SKM-1 treated with dmso at 0.1 percent for 144 hours (cell line): ENCODE results near the gene ZFHX2.
A peak's percentile ranks its signal among the peaks of the same experiment; 100 is the strongest.
"Not testable (repeated sequence)": the region's sequence is repeated elsewhere in the genome, so short reads cannot be mapped to it uniquely, and the experiment has no call there.

Experiments
- DNase-seq: peaks from one replicate; lab custom pipeline; 2025; ENCODE audit not compliant: unreplicated experiment; lab: John Stamatoyannopoulos, UW

Gene ZFHX2

GRCh38 chr14:23551266-23552028 is at the start of gene ZFHX2:
ZFHX2 (minus strand) TSS chr14:23551765; CDS start chr14:23535325, 16,440 bp downstream.
- peak; percentile 50 for DNase-seq

- no peak for DNase-seq
These were observed 49.2 kb upstream of the ZFHX2 start for GRCh38 chr14:23600806-23601205.

- no peak for DNase-seq
These were observed 48.8 kb upstream of the ZFHX2 start for GRCh38 chr14:23600322-23600707.

DNA sequence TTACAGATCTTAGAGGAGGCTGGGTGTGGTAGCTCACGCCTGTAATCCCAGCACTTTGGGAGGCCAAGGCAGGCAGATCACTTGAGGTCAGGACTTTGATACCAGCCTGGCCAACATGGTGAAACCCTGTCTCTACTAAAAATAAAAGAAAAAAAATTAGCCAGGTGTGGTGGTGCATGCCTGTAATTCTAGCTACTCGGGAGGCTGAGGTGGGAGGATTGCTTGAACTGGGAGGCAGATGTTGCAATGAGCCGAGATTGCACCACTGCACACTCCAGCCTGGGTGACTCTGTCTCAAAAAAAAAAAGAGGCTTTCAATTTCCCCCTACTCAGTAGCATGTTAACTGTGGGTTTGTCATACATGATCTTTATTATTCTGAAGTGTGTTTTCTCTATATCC is 42.6 kb upstream of the ZFHX2 start:
- DNase-seq: not testable (repeated sequence)

- DNase-seq: no peak
These were observed 38.6 kb upstream of the ZFHX2 start for GRCh38 chr14:23590198-23590597.

DNA sequence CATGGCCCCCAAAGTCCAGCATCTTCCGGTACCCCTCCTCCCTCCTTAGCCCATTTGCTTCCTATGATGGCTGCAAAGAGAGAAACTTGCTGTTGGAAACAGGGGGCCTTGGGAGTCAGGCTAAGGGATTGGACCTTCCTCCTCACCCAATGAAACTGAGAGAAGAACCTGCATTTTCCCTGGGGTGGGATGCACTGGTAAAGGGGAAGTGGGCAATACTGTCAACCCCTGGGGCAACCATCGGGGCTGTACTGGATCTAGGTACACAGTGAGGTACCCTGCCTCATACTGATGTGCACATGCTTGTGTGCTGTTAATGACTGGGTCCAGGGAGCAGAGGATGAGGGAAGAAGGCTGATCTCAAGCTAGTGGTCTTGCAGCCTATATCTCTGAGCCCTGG is 38.0 kb upstream of the ZFHX2 start:
- no peak for DNase-seq

DNA sequence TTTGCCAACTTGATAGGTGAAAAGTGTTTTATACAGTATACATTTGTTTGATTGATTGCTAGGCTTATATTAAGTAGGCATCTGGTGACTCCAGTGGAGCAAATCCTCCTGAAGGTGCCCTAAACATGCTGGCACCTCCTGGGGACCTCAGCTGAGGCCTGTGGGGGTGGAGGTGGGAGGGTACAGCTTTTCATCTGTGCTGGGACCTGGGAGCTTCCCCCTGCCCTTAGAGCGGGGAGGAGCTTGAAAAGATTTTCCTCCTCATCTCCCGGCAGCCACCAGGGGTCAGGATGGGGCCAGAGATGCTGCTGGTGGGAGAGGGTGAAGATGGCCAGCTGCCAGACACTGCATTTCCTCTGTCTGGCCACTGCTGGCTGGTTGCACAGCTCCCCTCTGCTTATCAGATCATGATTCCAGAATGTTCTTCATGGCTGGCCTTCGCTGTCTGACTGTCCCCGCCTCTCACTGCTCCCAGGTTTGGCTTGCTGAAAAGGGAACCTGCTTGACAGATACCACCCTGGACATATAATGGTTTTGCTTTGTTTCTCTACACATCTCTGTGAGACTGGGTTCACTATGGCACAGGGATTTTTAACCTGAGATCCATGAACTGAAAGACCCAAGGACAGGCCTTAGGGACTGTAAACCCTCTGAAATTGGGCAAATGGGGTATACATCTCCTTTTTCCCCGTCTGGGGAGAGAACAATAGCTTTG is 37.5 kb upstream of the ZFHX2 start:
- DNase-seq: peak; percentile 60

DNA sequence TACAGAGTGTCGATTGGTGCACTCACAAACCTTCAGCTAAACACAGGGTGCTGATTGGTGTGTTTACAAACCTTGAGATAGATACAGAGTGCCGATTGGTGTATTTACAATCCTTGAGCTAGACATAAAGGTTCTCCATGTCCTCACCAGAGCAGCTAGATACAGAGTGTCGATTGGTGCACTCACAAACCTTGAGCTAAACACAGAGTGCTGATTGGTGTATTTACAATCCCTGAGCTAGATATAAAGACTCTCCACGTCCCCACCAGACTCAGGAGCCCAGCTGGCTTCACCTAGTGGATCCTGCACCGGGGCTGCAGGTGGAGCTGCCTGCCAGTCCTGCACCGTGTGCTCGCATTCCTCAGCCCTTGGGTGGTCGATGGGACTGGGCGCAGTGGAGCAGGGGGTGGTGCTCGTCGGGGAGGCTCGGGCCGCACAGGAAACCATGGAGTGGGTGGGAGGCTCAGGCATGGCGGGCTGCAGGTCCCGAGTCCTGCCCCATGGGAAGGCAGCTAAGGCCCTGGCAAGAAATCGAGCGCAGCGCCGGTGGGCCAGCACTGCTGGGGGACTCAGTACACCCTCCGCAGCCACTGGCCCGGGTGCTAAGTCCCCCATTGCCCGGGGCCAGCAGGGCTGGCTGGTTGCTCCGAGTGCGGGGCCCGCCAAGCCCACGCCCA is 33.1 kb upstream of the ZFHX2 start:
- DNase-seq: not testable (repeated sequence)

GRCh38 chr14:23583761-23584526 is 32.4 kb upstream of the ZFHX2 start:
- DNase-seq: not testable (repeated sequence)

DNA sequence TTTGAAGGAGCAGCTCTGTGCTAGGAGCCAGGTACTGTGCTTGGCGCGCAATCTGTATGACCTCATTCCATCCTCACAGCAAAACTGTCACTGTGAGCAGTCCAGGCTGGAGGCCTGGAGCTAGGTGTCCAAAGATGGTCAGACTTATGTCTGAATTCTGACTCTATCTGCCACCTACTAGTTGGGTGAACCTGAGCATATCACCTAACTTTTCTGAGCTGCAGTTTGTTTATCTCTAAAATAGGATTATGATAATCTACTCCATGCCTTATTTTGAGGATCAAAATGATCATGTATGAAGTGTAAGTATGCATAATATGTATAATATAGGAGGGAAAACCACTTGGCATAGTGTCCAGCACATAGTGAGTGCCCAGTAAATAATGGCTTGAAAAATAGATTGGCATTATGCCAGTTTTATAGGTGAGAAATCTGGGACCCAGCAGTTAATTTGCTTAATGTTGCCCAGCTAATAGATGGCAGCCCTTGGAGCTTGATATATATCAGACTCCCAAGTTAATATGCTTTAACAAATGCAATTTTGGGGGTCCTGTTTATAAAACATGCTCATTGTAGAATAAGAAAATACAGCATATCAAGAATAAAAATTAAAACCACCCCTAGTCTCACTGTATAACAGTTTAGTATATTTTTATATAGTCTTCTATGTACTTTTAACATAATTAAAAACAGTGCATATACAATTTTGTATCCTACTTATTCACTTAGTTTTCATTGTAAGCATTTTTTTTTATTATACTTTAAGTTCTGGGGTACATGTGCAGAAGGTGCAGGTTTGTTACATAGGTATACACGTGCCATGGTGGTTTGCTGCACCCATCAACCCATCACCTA is 31.6 kb upstream of the ZFHX2 start:
- no peak for DNase-seq

DNA sequence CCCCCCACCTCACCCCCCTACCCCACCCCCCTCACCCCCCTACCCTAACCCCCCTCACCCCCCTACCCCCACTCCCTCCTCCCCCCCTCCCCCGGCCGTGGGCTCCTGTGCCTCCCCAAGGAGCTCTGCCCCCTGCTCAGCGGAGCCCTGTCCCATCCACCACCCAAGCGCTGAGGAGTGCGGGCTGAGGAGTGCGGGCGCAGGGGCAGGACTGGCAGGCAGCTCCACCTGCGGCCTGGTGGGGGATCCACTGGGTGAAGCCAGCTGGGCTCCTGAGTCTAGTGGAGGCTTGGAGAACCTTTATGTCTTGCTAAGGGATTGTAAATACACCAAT is 29.4 kb upstream of the ZFHX2 start:
- DNase-seq: no peak

DNA sequence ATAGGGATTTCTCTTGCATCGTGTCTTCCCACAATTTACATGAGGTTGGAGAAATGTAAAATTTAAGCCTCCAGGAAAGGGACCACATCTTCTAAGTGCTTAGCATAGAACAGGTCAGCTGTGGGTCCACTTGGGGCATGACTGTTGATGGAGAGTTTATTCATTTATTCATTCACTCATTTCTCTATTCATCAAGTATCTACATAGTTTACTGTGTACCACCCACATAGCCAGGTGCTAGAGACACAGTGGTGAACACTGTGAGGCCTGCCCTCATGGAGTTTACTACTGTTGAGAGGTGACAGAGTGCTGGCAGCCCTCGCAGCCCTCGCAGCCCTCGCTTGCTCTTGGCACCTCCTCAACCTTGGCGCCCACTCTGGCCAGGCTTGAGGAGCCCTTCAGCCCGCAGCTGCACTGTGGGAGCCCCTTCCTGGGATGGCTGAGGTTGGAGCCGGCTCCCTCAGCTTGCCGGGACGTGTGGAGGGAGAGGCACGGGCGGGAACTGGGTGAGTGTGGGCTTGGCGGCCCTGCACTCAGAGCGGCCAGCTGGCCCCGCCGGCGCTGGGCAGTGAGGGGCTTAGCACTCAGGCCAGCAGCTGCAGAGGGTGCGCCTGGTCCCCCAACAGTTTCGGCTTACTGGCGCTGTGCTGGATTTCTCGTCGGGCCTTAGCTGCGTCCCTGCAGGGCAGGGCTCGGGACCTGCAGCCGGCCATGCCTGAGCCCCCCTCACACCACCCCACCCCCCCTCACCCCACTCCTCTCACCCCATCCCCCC is 28.8 kb upstream of the ZFHX2 start:
- DNase-seq: no peak

GRCh38 chr14:23579739-23580138 is 28.2 kb upstream of the ZFHX2 start:
- DNase-seq: no peak

DNA sequence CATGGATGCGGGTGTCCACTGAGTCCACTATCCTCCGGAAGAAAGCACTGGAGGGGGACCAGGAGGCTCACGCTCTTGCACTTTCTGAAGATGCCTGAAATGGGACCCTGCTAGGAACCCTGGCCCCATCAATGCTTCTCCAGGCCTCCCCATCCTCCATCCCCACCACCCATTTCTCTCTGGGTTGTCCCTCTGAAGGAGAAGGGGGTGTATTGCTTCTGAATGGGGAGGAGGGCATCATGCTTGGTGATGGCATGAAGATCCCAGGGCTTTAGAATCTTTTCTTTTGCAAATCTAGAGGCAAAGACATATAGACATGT is 27.7 kb upstream of the ZFHX2 start:
- no peak for DNase-seq

DNA sequence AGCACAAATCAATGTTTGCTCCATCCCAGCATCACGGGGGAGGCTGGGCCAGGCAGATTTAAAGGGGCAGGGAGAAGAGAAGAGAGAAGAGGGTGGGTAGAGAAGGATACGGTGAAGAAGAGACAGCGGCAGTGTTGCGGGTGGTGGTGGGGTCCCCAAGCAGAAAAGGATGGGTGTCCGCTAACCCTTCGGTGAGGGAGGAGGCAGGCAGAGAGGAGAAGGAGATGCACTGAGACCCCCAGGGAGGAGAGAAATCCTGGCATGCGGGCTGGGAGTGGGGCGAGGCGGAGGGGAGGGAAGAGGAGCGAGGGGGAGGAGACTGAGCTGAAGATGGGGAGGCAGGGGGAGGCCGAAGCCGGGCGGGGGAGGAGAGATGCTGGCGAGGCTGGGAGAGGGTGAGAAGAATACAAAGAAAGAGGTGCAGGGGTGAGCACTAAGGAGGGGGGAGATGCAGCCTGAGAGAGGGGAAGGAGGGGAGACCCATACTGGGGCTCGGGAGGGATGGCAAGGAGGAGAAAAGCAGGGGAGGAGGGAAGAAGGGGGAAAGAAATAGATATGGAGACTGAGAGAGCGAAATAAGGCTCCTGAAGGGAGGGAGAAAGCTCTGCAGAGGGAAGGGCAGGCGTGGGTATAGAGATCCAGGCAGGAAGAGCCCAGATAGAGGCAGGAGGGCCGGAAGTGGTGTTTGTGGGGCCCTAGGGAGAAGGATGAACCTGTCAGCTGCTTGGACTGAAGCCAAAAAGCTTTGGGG is 27.2 kb upstream of the ZFHX2 start, which contains the start of gene JPH4:
Gene JPH4 (minus strand): TSS at position 231 of the 751 bp plus-strand sequence. CDS start 1,337 bp downstream, outside the sequence.
- no peak for DNase-seq

GRCh38 chr14:23577710-23578392 is 26.3 kb upstream of the ZFHX2 start:
- DNase-seq: no peak

DNA sequence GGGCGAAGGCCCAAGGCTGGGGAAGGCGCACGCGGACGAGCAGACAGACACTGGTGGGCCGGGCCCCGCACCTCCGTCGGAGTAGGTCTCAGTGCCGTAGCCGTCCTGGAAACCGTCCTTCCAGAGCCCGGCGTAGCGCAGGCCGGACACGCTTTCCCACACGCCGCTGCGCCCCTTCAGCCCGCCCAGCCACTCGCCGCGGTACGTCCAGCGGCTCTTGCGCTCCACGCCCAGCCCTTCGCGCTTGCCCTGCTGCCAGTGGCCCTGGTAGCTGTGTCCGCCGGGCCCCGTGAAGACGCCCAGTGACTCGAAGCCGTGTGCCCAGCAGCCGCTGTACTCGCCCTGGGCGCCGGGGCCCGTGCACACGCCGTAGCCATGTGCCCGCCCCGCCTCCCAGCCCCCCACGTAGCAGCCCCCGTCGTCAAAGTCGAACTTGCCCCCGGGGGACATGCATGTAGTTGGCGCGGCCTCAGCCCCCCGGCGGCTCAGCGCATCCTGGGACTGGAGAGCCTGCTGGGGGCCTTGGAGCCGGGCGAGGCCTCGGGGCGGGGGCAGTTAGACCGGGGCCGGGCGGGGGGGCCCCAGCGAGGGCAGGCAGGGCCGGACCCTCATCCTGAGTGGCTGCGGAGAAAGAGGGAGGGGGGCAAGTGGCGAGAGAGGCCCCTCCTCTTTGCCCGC is 25.6 kb upstream of the ZFHX2 start:
- no peak for DNase-seq
